Trophoblast cell (in vitro differentiated cells and primary cell): Measurements from ENCODE around the gene OR2S2.

Source experiments
- DNase-seq, 2 donors: peaks; one replicate each; pipeline ENCODE4 v3.0.0-alpha.2; 2016
- H2AFZ ChIP-seq: 2 replicates; pipeline ENCODE4 v1.6.1; 2013; ENCODE audit warnings: low read length, moderate library complexity, mild to moderate bottlenecking; ENCODE audit not compliant: insufficient read depth, poor library complexity
- H2AK5ac ChIP-seq: 2 replicates; pipeline ENCODE4 v1.6.1; 2013; ENCODE audit warnings: mild to moderate bottlenecking, low read length
- H2BK120ac ChIP-seq: 2 replicates; pipeline ENCODE4 v1.6.1; 2013; ENCODE audit warnings: low read length, mild to moderate bottlenecking, moderate library complexity; ENCODE audit not compliant: insufficient read depth, poor library complexity
- H2BK12ac ChIP-seq: 2 replicates; pipeline ENCODE4 v1.6.1; 2013; ENCODE audit warnings: mild to moderate bottlenecking, low read length, moderate library complexity
- H2BK5ac ChIP-seq: 2 replicates; pipeline ENCODE4 v1.6.1; 2013; ENCODE audit warnings: low read length, low read depth, moderate library complexity, mild to moderate bottlenecking; ENCODE audit not compliant: poor library complexity
- H3K14ac ChIP-seq: 2 replicates; pipeline ENCODE4 v1.6.1; 2013; ENCODE audit warnings: mild to moderate bottlenecking, low read length
- H3K18ac ChIP-seq: 2 replicates; pipeline ENCODE4 v1.6.1; 2013; ENCODE audit warnings: mild to moderate bottlenecking, low read length
- H3K23ac ChIP-seq: 2 replicates; pipeline ENCODE4 v1.6.1; 2013; ENCODE audit warnings: low read length
- H3K27ac ChIP-seq: 2 replicates; pipeline ENCODE4 v1.5.1; 2013; ENCODE audit warnings: low read depth, mild to moderate bottlenecking, inconsistent platforms, low read length, moderate library complexity
- H3K27me3 ChIP-seq: 2 replicates; pipeline ENCODE4 v1.6.1; 2013; ENCODE audit warnings: inconsistent platforms, mild to moderate bottlenecking, low read length, moderate library complexity; ENCODE audit not compliant: insufficient read depth
- H3K36me3 ChIP-seq, 2 experiments: 1 replicate in 1 of 2; 2 replicates in 1 of 2; pipeline ENCODE4 v1.6.1; 2013; ENCODE audit warnings: low read length in 2 of 2, mild to moderate bottlenecking in 2 of 2, moderate library complexity in 1 of 2; ENCODE audit not compliant: insufficient read depth in 2 of 2, control insufficient read depth in 1 of 2
- H3K4ac ChIP-seq: 2 replicates; pipeline ENCODE4 v1.6.1; 2013; ENCODE audit warnings: low read depth, mild to moderate bottlenecking, low read length, moderate library complexity
- H3K4me1 ChIP-seq, 2 experiments: 1 replicate in 1 of 2; 2 replicates in 1 of 2; pipeline ENCODE4 v1.6.1; 2013; ENCODE audit warnings: low read length in 2 of 2, mild to moderate bottlenecking in 2 of 2, moderate library complexity in 1 of 2; ENCODE audit not compliant: insufficient read depth in 2 of 2, control insufficient read depth in 1 of 2
- H3K4me2 ChIP-seq: 2 replicates; pipeline ENCODE4 v1.6.1; 2013; ENCODE audit warnings: inconsistent platforms, mild to moderate bottlenecking, low read length, moderate library complexity
- H3K4me3 ChIP-seq: 2 replicates; pipeline ENCODE4 v1.5.1; 2013; ENCODE audit warnings: mild to moderate bottlenecking, low read depth, low read length, inconsistent platforms
- H3K79me1 ChIP-seq: one replicate; pipeline ENCODE4 v1.6.1; 2013; ENCODE audit warnings: low read length
- H3K79me2 ChIP-seq: 2 replicates; pipeline ENCODE4 v1.6.1; 2013; ENCODE audit warnings: low read length, mild to moderate bottlenecking; ENCODE audit not compliant: control insufficient read depth, insufficient read depth, poor library complexity
- H3K9ac ChIP-seq: 2 replicates; pipeline ENCODE4 v1.6.1; 2013; ENCODE audit warnings: mild to moderate bottlenecking, low read length
- H3K9me3 ChIP-seq: 2 replicates; pipeline ENCODE4 v1.6.1; 2013; ENCODE audit warnings: low read depth, mild to moderate bottlenecking, control low read depth, inconsistent platforms, low read length; ENCODE audit not compliant: insufficient read depth
- H4K12ac ChIP-seq: 2 replicates; pipeline ENCODE4 v1.6.1; 2013; ENCODE audit warnings: low read depth, mild to moderate bottlenecking, low read length, moderate library complexity
- H4K8ac ChIP-seq: 2 replicates; pipeline ENCODE4 v1.6.1; 2013; ENCODE audit warnings: low read depth, mild to moderate bottlenecking, low read length, moderate library complexity
- H4K91ac ChIP-seq: one replicate; pipeline ENCODE4 v1.6.1; 2013; ENCODE audit warnings: low read depth, mild to moderate bottlenecking, low read length, moderate library complexity
- WGBS: extraction: QIAGEN DNeasy Blood & Tissue Kit; methylation state at CpG from one replicate; pipeline ENCODE4 v1.1.7; 2013; ENCODE audit warnings: missing lambda C conversion rate; ENCODE audit not compliant: insufficient read length, insufficient coverage; ENCODE audit errors: extremely low coverage; 5-methylcytosine and 5-hydroxymethylcytosine counted together

Gene OR2S2

DNA sequence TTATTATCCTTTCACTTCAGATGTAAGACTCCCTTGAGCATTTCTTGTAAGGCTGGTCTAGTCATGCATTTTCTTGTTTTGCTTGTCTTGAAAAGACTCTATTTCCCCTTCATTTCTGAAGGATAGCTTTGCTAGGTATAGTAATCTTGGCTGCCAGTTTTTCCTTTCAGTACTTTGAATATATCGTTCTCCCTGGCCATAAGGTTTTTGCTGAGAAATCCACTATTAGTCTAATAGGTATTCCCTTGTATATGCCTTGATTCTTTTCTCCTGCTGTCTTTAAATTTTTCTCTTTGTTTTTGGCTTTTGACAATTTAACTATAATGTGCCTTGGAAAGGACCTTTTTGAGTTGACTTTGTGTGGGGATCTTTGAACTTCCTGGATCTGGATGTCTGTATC lies 16.8 kb upstream of the OR2S2 start:
- no CpG with 5 or more reads among the region's 1 CpG for WGBS
- no peak overlapping the region for H2BK120ac ChIP-seq
- H4K91ac ChIP-seq, result no peak overlapping the region
- no peaks in the 10 kb centered on the region for H3K36me3 ChIP-seq
- no peak overlapping the region for H3K4ac ChIP-seq
- H3K18ac ChIP-seq, result no peak overlapping the region
- H2BK5ac ChIP-seq, result no peak overlapping the region
- no peak overlapping the region for H2AFZ ChIP-seq
- no peak overlapping the region for H3K23ac ChIP-seq
- H4K8ac ChIP-seq, result no peak overlapping the region
- no peak overlapping the region for H4K12ac ChIP-seq
- peaks cover 12% of the 10 kb centered on the region for H3K9me3 ChIP-seq
- H3K79me1 ChIP-seq, result no peaks in the 10 kb centered on the region
- H3K27ac ChIP-seq, result no peak overlapping the region
- no peak overlapping the region for H3K4me2 ChIP-seq
- no peak for DNase-seq
- H3K27me3 ChIP-seq, result no peaks in the 10 kb centered on the region
- no peak overlapping the region for H3K14ac ChIP-seq
- H3K4me1 ChIP-seq, result no peaks in the 10 kb centered on the region
- H2AK5ac ChIP-seq, result no peak overlapping the region
- H3K79me2 ChIP-seq, result no peaks in the 10 kb centered on the region
- no peak overlapping the region for H2BK12ac ChIP-seq
- H3K4me3 ChIP-seq, result no peak overlapping the region
- no peak overlapping the region for H3K9ac ChIP-seq

DNA sequence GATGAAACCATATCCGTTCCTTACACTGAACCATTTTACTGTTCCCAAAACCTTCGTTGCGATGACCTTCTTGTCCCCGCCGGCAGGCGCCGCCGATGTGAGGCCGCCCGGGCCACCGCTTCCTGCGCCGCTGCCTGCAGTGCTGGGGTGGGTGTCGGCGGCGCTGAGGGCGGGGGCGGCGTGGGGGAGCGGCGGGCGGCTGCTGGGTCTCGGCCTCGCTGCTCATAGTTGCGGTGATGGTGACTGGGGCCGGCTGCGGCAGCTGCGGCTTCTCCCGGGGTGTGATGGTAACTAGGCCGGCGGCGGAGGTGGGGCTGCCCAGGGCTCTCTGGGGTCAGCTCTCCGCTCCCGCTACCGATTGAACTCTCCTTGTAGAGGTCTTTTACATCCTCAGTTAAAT lies 14.1 kb upstream of the OR2S2 start:
- H3K79me2 ChIP-seq, result no peaks in the 10 kb centered on the region
- no peak overlapping the region for H3K4me3 ChIP-seq
- no peak overlapping the region for H4K91ac ChIP-seq
- H4K12ac ChIP-seq, result no peak overlapping the region
- H3K9me3 ChIP-seq, result peaks cover 12% of the 10 kb centered on the region
- no peak overlapping the region for H3K14ac ChIP-seq
- no peak for DNase-seq
- H3K27me3 ChIP-seq, result no peaks in the 10 kb centered on the region
- H2AFZ ChIP-seq, result no peak overlapping the region
- WGBS, result no CpG with 5 or more reads among the region's 35 CpGs
- no peak overlapping the region for H3K9ac ChIP-seq
- H3K4ac ChIP-seq, result no peak overlapping the region
- no peak overlapping the region for H4K8ac ChIP-seq
- H3K18ac ChIP-seq, result no peak overlapping the region
- H3K4me2 ChIP-seq, result no peak overlapping the region
- H2AK5ac ChIP-seq, result no peak overlapping the region
- no peak overlapping the region for H3K23ac ChIP-seq
- no peak overlapping the region for H3K27ac ChIP-seq
- no peaks in the 10 kb centered on the region for H3K79me1 ChIP-seq
- H2BK12ac ChIP-seq, result no peak overlapping the region
- H2BK5ac ChIP-seq, result no peak overlapping the region
- no peaks in the 10 kb centered on the region for H3K4me1 ChIP-seq
- H3K36me3 ChIP-seq, result no peaks in the 10 kb centered on the region
- no peak overlapping the region for H2BK120ac ChIP-seq

DNA sequence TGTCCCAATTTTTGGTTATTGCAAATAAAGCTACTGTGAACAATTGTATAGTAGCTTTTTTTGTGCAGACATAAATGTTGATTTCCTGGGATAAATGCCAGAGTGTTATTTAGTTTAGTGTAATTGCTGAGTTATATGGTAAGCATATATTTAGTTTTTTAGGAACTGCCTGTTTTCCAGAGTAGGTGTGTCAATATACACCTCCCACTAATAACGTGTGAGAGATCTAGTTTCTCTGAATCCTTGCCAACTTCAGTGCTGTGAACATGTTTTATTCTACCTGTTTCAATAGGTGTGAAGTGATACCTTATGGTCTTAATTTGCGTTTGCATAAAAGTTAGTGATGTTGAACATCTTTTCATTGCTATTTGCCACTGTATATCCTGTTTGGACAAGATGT lies 9.1 kb upstream of the OR2S2 start:
- no CpG with 5 or more reads among the region's 2 CpGs for WGBS
- Histone ChIP-seq H2BK12ac (no peak overlapping the region), H3K79me2 (no peaks in the 10 kb centered on the region), H3K4me3 (no peak overlapping the region), H3K79me1 (no peaks in the 10 kb centered on the region), H2BK5ac (no peak overlapping the region), H3K9me3 (peaks cover 4% of the 10 kb centered on the region), H3K36me3 (no peaks in the 10 kb centered on the region), H2BK120ac (no peak overlapping the region), H4K12ac (no peak overlapping the region), H3K9ac (no peak overlapping the region), H3K14ac (no peak overlapping the region), H4K8ac (no peak overlapping the region), H3K4ac (no peak overlapping the region), H2AK5ac (no peak overlapping the region), H3K27ac (no peak overlapping the region), H3K18ac (no peak overlapping the region), H3K27me3 (no peaks in the 10 kb centered on the region), H2AFZ (no peak overlapping the region), H4K91ac (no peak overlapping the region), H3K23ac (no peak overlapping the region), H3K4me2 (no peak overlapping the region), H3K4me1 (no peaks in the 10 kb centered on the region)
- DNase-seq, result no peak

DNA sequence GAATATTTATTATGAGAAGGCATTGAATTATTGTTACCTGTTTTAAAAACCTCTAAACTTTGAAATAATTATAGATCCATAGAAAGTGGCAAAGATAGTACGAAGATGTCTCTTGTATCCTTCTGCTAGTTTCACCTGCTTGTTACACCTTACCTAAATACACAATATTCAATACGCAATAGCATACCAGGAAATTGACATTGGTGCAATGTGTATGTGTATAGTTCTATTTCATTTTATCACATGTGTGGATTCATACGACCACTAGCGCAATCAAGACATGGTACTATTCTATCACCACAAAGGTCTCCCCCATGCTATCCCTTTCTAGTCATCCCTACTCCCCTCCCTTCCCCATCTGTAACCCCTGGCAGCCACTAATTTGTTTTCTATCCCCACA lies 8.5 kb upstream of the OR2S2 start:
- Histone ChIP-seq H3K4me2 (no peak overlapping the region), H4K12ac (no peak overlapping the region), H3K36me3 (no peaks in the 10 kb centered on the region), H3K27ac (no peak overlapping the region), H3K14ac (no peak overlapping the region), H3K4me1 (no peaks in the 10 kb centered on the region), H4K8ac (no peak overlapping the region), H3K9ac (no peak overlapping the region), H3K18ac (no peak overlapping the region), H3K23ac (no peak overlapping the region), H3K79me1 (no peaks in the 10 kb centered on the region), H2AFZ (no peak overlapping the region), H3K4me3 (no peak overlapping the region), H2BK12ac (no peak overlapping the region), H3K79me2 (no peaks in the 10 kb centered on the region), H4K91ac (no peak overlapping the region), H2BK120ac (no peak overlapping the region), H3K27me3 (no peaks in the 10 kb centered on the region), H2AK5ac (no peak overlapping the region), H3K9me3 (peaks cover 3% of the 10 kb centered on the region), H3K4ac (no peak overlapping the region), H2BK5ac (no peak overlapping the region)
- no CpG with 5 or more reads among the region's 4 CpGs for WGBS
- no peak for DNase-seq
